GM12891 (cell line): ENCODE data around the gene TREML4.

Source experiments
- DNase-seq: peaks from one replicate; pipeline ENCODE4 v3.0.0; 2011; ENCODE audit warnings: low spot score; ENCODE audit not compliant: insufficient read length
- FAIRE-seq: peaks from 2 replicates; lab custom pipeline; 2011; peaks lifted over from hg19 to GRCh38; lab: Jason Lieb, UNC
- PAX5 ChIP-seq: IDR thresholded peaks from 2 replicates; pipeline ENCODE4 v1.6.1; 2011; ENCODE audit warnings: low read length, moderate library complexity, mild to moderate bottlenecking; ENCODE audit not compliant: insufficient read depth, severe bottlenecking
- POLR2A ChIP-seq: IDR thresholded peaks from 2 replicates; pipeline ENCODE4 v1.6.1; 2011; ENCODE audit warnings: low read depth, low read length, control low read depth
- POLR2AphosphoS5 ChIP-seq: IDR thresholded peaks from 2 replicates; pipeline ENCODE4 v1.6.1; 2011; ENCODE audit warnings: low read depth, low read length, control low read depth
- POU2F2 ChIP-seq: IDR thresholded peaks from 2 replicates; pipeline ENCODE4 v1.6.1; 2011; ENCODE audit warnings: low read depth, mild to moderate bottlenecking, control low read depth, low read length, moderate library complexity
- SPI1 ChIP-seq: IDR thresholded peaks from 2 replicates; pipeline ENCODE4 v1.6.1; 2011; ENCODE audit warnings: low read depth, low read length, control low read depth
- TAF1 ChIP-seq: IDR thresholded peaks from 2 replicates; pipeline ENCODE4 v1.6.1; 2011; ENCODE audit warnings: low read depth, low read length, control low read depth

TREML4 gene

GRCh38 chr6:41283600-41283999, 55.5 kb downstream of the TREML4 start:
- no peak for TF ChIP-seq SPI1
- TF ChIP-seq POLR2A: no peak
- no peak for TF ChIP-seq POLR2AphosphoS5
- TF ChIP-seq TAF1: no peak
- no peak for TF ChIP-seq PAX5
- no peak for TF ChIP-seq POU2F2

GRCh38 chr6:41284726-41285125, 56.6 kb downstream of the TREML4 start:
- DNase-seq (no peak), FAIRE-seq (no peak)
- TF ChIP-seq PAX5 (no peak), POLR2A (no peak), POLR2AphosphoS5 (no peak), TAF1 (no peak), SPI1 (no peak), POU2F2 (no peak)

More at GRCh38 chr6:41283600-41283999, 55.5 kb downstream of the TREML4 start:
- FAIRE-seq (no peak), DNase-seq (no peak)

GRCh38 chr6:41286544-41287346, 58.6 kb downstream of the TREML4 start, which contains the start of gene TREM1:
TREM1 (minus strand) TSS chr6:41286682; CDS start chr6:41286655, 27 bp downstream.
- no peak for TF ChIP-seq POU2F2
- TF ChIP-seq TAF1: no peak
- TF ChIP-seq PAX5: no peak
- no peak for TF ChIP-seq POLR2AphosphoS5
- TF ChIP-seq POLR2A: no peak
- no peak for TF ChIP-seq SPI1
- DNase-seq (no peak), FAIRE-seq (no peak)

- FAIRE-seq (peak; percentile 95), DNase-seq (no peak)
- no peak for TF ChIP-seq POLR2AphosphoS5
- TF ChIP-seq PAX5: no peak
- TF ChIP-seq POU2F2: no peak
- no peak for TF ChIP-seq POLR2A
- TF ChIP-seq TAF1: no peak
- no peak for TF ChIP-seq SPI1
Measured at GRCh38 chr6:41288030-41288753, 60.0 kb downstream of the TREML4 start.
